Stimulated activated CD4-positive, alpha-beta T cell treated with anti-CD3 and anti-CD28 coated beads, TNF-alpha, amount 100 ng/mL, for 4 hours (primary cell): Measurements from ENCODE around the gene KLRC4.
"Not testable (repeated sequence)": the region's sequence is repeated elsewhere in the genome, so short reads cannot be mapped to it uniquely, and the experiment has no call there.

ENCODE experiments used
- DNase-seq, 3 experiments: peaks; one replicate each; pipeline ENCODE4 v3.0.0-alpha.2; 2020; ENCODE audit warnings: low read depth in 3 of 3

Gene KLRC4

GRCh38 chr12:10409392-10409791 lies at the start of gene KLRC4:
Gene KLRC4 (minus strand): TSS chr12:10409757. CDS start chr12:10409575, 182 bp downstream.
- DNase-seq: no peak

- no peak for DNase-seq
These were observed 48.2 kb upstream of the KLRC4 start for GRCh38 chr12:10457760-10458159.

- DNase-seq: no peak
These were observed 47.3 kb upstream of the KLRC4 start for GRCh38 chr12:10456856-10457255.

- no peak for DNase-seq
These were observed 46.2 kb upstream of the KLRC4 start for GRCh38 chr12:10455766-10456165.

GRCh38 chr12:10454531-10454930 lies 45.0 kb upstream of the KLRC4 start:
- no peak for DNase-seq

- DNase-seq: no peak
These were observed 43.6 kb upstream of the KLRC4 start, which contains the start of gene KLRC1 for GRCh38 chr12:10453156-10453555. Gene KLRC1 (minus strand): TSS chr12:10453377. CDS start chr12:10451156, 2,221 bp downstream.

GRCh38 chr12:10448236-10448635 lies 38.7 kb upstream of the KLRC4 start:
- DNase-seq: no peak

GRCh38 chr12:10446052-10446451 lies 36.5 kb upstream of the KLRC4 start:
- not testable (repeated sequence) for DNase-seq

- not testable (repeated sequence) for DNase-seq
These were observed 31.6 kb upstream of the KLRC4 start for GRCh38 chr12:10441144-10441543.

GRCh38 chr12:10439608-10440274 lies 30.2 kb upstream of the KLRC4 start:
- not testable (repeated sequence) for DNase-seq

- DNase-seq: not testable (repeated sequence)
These were observed 28.0 kb upstream of the KLRC4 start for GRCh38 chr12:10437601-10438000.

- not testable (repeated sequence) for DNase-seq
These were observed 26.3 kb upstream of the KLRC4 start, which contains the start of gene KLRC2 for GRCh38 chr12:10435816-10436215. Gene KLRC2 (minus strand): TSS chr12:10436010. CDS start chr12:10435986, 24 bp downstream.

GRCh38 chr12:10430623-10431022 lies 21.1 kb upstream of the KLRC4 start:
- not testable (repeated sequence) for DNase-seq

- not testable (repeated sequence) for DNase-seq
These were observed 16.4 kb upstream of the KLRC4 start for GRCh38 chr12:10425938-10426337.

GRCh38 chr12:10424260-10424899 lies 14.8 kb upstream of the KLRC4 start:
- DNase-seq: not testable (repeated sequence)

GRCh38 chr12:10422159-10422558 lies 12.6 kb upstream of the KLRC4 start:
- not testable (repeated sequence) for DNase-seq

GRCh38 chr12:10420334-10420733 lies 10.8 kb upstream of the KLRC4 start, which contains the start of gene KLRC3:
Gene KLRC3 (minus strand): TSS chr12:10420595. CDS start chr12:10420550, 45 bp downstream.
- DNase-seq: not testable (repeated sequence)

- no peak for DNase-seq
These were observed 715 bp downstream of the KLRC4 start for GRCh38 chr12:10408842-10409241.

- no peak for DNase-seq
These were observed 2.8 kb downstream of the KLRC4 start for GRCh38 chr12:10406725-10407124.

- no peak for DNase-seq
These were observed 4.3 kb downstream of the KLRC4 start for GRCh38 chr12:10405294-10405693.

GRCh38 chr12:10404798-10405197 lies 4.8 kb downstream of the KLRC4 start:
- no peak for DNase-seq

- DNase-seq: no peak
These were observed 8.7 kb downstream of the KLRC4 start for GRCh38 chr12:10400829-10401228.

- DNase-seq: no peak
These were observed 11.4 kb downstream of the KLRC4 start for GRCh38 chr12:10398168-10398567.
